CD4-positive, CD25-positive, alpha-beta regulatory T cell (primary cell): ENCODE data around the gene TMEM59. TPM values are rescaled to one million over a fixed set of nuclear protein-coding genes. Genes with fewer than 3 reads are reported as not detected.
"Not testable (repeated sequence)": the region's sequence is repeated elsewhere in the genome, so short reads cannot be mapped to it uniquely, and the experiment has no call there.

Experiments
- ATAC-seq, 2 donors: fragments of 150-1000 bp; cut with Tn5 transposase; one replicate each; pipeline ENCODE4 v1.10.0; 2021; ENCODE audit warnings: low read depth in 2 of 2, moderate number of reproducible peaks in 2 of 2, moderate library complexity in 1 of 2
- DNase-seq, 3 donors: peaks; one replicate each; pipeline versions ENCODE4 v3.0.0 to v3.0.0-alpha.2; 2012 to 2022; ENCODE audit warnings: mixed read lengths in 1 of 3
- H3K27ac ChIP-seq: one replicate; pipeline ENCODE4 v1.7.0; 2013; ENCODE audit warnings: mild to moderate bottlenecking, low read length; ENCODE audit not compliant: insufficient read depth, poor library complexity, severe bottlenecking
- H3K27me3 ChIP-seq: one replicate; pipeline ENCODE4 v1.7.0; 2013; ENCODE audit warnings: low read length; ENCODE audit not compliant: control insufficient read depth, insufficient read depth
- H3K36me3 ChIP-seq: one replicate; pipeline ENCODE4 v1.7.0; 2013; ENCODE audit warnings: mild to moderate bottlenecking, low read length, moderate library complexity; ENCODE audit not compliant: control insufficient read depth, insufficient read depth
- H3K4me1 ChIP-seq: 2 replicates; pipeline ENCODE4 v1.7.0; 2013; ENCODE audit warnings: mild to moderate bottlenecking, low read length; ENCODE audit not compliant: insufficient read depth, control insufficient read depth, poor library complexity, severe bottlenecking
- H3K4me3 ChIP-seq: one replicate; pipeline ENCODE4 v1.7.0; 2013; ENCODE audit warnings: low read depth, mild to moderate bottlenecking, low read length, moderate library complexity
- H3K9me3 ChIP-seq, 2 experiments: 1 replicate in 1 of 2; 2 replicates in 1 of 2; pipeline ENCODE4 v1.7.0; 2013; ENCODE audit warnings: low read length in 2 of 2, mild to moderate bottlenecking in 1 of 2, moderate library complexity in 1 of 2; ENCODE audit not compliant: control insufficient read depth in 2 of 2
- H3K27ac Mint-ChIP-seq, 3 donors: one replicate each; pipeline ENCODE4 v1.8.0; 2020 to 2022; ENCODE audit warnings: mild to moderate bottlenecking in 3 of 3, mixed read lengths in 3 of 3, moderate library complexity in 2 of 3
- H3K27me3 Mint-ChIP-seq: one replicate; pipeline ENCODE4 v1.8.0; 2022; ENCODE audit warnings: mild to moderate bottlenecking, mixed read lengths
- H3K36me3 Mint-ChIP-seq: one replicate; pipeline ENCODE4 v1.8.0; 2020; ENCODE audit warnings: mixed read lengths
- H3K4me1 Mint-ChIP-seq, 4 donors: one replicate each; pipeline ENCODE4 v1.8.0; 2020 to 2022; ENCODE audit warnings: mixed read lengths in 4 of 4, mild to moderate bottlenecking in 1 of 4
- H3K4me3 Mint-ChIP-seq, 4 donors: one replicate each; pipeline ENCODE4 v1.8.0; 2020 to 2022; ENCODE audit warnings: mild to moderate bottlenecking in 4 of 4, mixed read lengths in 4 of 4, moderate library complexity in 3 of 4
- H3K9me3 Mint-ChIP-seq, 7 donors: one replicate each; pipeline ENCODE4 v1.8.0; 2020 to 2022; ENCODE audit warnings: mixed read lengths in 7 of 7, mild to moderate bottlenecking in 3 of 7, moderate library complexity in 2 of 7
- polyA plus RNA-seq, 4 donors: library from polyadenylated mRNA; unstranded; fragments of 300-500 nt; fragmentation: Illumina TruSeq; gene quantifications; one replicate each; pipeline ENCODE4 v1.2.3, GENCODE V29; 2021
- total RNA-seq: library from RNA; stranded (reverse); gene quantifications from one replicate; pipeline ENCODE4 v1.2.3, GENCODE V29; 2022

TMEM59 gene
- total and polyA plus RNA-seq, 5 donors from 2014 or later = 180 to 863 (median 680) TPM

DNA sequence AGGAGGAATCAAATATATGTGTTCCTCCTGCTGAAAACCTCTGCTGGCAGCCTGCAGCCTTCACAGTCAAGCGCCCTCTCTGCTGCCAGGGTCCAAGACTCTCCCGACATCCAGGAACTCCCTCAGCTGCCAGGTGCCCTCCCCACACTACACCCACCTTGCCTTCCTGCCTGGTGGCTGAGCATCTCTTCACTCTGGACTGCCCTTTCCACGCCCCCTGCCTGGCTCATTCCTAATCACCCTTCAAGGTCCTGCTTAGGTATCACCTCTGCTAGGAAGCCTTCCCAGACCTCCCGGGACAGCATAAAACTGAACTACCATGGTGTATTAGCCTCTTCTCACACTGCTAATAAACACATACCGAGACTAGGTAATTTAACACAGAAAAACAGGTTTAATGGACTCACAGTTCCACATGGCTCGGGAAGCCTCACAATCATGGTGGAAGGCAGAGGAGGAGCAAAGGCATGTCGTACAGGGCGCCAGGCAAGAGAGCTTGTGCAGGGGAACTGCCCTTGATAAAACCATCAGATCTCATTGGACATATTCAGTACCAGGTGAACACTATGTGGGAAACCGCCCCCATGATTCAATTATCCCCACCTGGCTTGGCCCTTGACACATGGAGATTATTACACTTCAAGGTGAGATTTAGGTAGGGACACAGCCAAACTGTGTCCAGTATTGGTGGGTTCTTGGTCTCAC lies 50.3 kb downstream of the TMEM59 start:
- no peaks in the 10 kb centered on the region for H3K27me3 ChIP-seq
- no peak overlapping the region for H3K4me3 ChIP-seq
- Mint-ChIP-seq H3K4me3 (no peak overlapping the region), H3K27ac (peak overlapping the region in 2 of 3 donors; percentile 20 to 62), H3K4me1 (no peaks in the 10 kb centered on the region), H3K36me3 (no peaks in the 10 kb centered on the region), H3K9me3 (peaks cover 0 to 2% (median 0%) of the 10 kb centered on the region in 7 donors), H3K27me3 (no peaks in the 10 kb centered on the region)
- DNase-seq (no peak), ATAC-seq (no peak)
- no peaks in the 10 kb centered on the region for H3K4me1 ChIP-seq
- no peaks in the 10 kb centered on the region for H3K9me3 ChIP-seq
- no peak overlapping the region for H3K27ac ChIP-seq
- H3K36me3 ChIP-seq = no peaks in the 10 kb centered on the region

DNA sequence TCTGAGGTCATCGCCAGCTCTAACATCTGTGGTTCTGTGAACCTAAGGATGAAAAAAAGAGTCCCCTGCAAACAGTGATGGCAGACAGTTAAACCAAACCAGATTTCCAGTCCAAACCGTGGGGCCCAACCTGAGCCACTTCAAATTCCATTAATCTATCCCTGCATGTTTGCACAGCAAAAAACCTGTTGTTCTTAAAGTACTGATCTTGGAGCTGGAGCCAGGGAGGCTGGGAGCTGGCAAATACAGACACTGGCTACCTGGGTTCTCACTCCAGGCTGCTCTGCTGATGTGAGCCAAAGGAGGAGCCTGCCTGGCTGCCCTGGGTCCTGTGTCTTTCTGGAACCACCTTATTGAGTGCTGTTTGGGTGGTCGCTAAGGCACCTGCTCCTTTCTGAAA lies 51.4 kb downstream of the TMEM59 start:
- Histone ChIP-seq H3K27ac (no peak overlapping the region), H3K36me3 (no peaks in the 10 kb centered on the region), H3K4me3 (no peak overlapping the region), H3K9me3 (no peaks in the 10 kb centered on the region), H3K4me1 (no peaks in the 10 kb centered on the region), H3K27me3 (no peaks in the 10 kb centered on the region)
- Mint-ChIP-seq H3K36me3 (no peaks in the 10 kb centered on the region), H3K4me3 (no peak overlapping the region), H3K27ac (no peak overlapping the region), H3K4me1 (no peaks in the 10 kb centered on the region), H3K9me3 (peaks cover 0 to 2% (median 0%) of the 10 kb centered on the region in 7 donors), H3K27me3 (no peaks in the 10 kb centered on the region)
- no peak for ATAC-seq
- no peak for DNase-seq

DNA sequence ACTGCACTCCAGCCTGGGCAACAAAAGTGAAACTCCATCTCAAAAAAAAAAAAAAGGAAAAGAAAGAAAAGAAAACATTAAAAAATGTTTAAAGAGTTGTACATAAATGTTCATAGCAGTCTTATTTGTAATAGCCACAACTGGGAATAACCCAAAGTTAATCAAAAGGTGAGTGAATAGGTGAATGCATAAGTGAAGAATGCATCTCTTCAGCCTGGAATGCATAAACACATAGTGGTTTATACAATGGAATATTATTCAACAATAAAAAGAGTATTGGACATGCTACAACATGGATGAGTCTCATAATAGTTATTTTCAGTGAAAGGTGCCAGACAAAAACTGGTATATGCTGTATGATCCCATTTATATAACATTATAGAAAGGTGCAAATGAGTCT lies 53.1 kb downstream of the TMEM59 start:
- Histone ChIP-seq H3K36me3 (no peaks in the 10 kb centered on the region), H3K4me1 (no peaks in the 10 kb centered on the region), H3K27me3 (no peaks in the 10 kb centered on the region), H3K27ac (no peak overlapping the region), H3K9me3 (no peaks in the 10 kb centered on the region), H3K4me3 (no peak overlapping the region)
- no peaks in the 10 kb centered on the region for H3K4me1 Mint-ChIP-seq
- no peak overlapping the region for H3K27ac Mint-ChIP-seq
- H3K4me3 Mint-ChIP-seq = no peak overlapping the region
- DNase-seq = no peak
- no peaks in the 10 kb centered on the region for H3K36me3 Mint-ChIP-seq
- H3K27me3 Mint-ChIP-seq = no peaks in the 10 kb centered on the region
- no peak for ATAC-seq
- peaks cover 0 to 2% (median 0%) of the 10 kb centered on the region in 7 donors for H3K9me3 Mint-ChIP-seq

DNA sequence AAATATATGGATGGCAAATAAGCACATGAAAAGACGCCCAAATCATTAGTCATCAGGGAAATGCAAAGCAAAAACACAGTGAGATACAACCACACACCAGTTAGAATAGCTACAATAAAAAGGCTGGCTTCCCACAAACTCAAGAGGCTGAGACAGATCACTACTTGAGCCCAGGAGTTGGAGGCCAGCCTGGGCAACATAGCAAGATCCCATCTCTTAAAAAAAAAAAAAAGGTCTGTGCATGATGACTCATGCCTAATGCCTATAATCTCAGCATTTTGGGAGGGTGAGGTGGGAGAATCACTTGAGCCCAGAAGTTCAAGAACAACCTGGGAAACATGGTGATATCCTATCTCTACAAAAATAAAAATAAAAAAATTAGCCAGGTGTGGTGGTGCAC lies 54.8 kb downstream of the TMEM59 start:
- no peak for ATAC-seq
- Histone ChIP-seq H3K4me3 (no peak overlapping the region), H3K27me3 (no peaks in the 10 kb centered on the region), H3K9me3 (no peaks in the 10 kb centered on the region), H3K27ac (no peak overlapping the region), H3K4me1 (no peaks in the 10 kb centered on the region), H3K36me3 (no peaks in the 10 kb centered on the region)
- Mint-ChIP-seq H3K4me1 (no peaks in the 10 kb centered on the region), H3K4me3 (no peak overlapping the region), H3K27ac (no peak overlapping the region), H3K36me3 (no peaks in the 10 kb centered on the region), H3K27me3 (no peaks in the 10 kb centered on the region), H3K9me3 (peaks cover 0 to 2% (median 0%) of the 10 kb centered on the region in 7 donors)
- no peak for DNase-seq

DNA sequence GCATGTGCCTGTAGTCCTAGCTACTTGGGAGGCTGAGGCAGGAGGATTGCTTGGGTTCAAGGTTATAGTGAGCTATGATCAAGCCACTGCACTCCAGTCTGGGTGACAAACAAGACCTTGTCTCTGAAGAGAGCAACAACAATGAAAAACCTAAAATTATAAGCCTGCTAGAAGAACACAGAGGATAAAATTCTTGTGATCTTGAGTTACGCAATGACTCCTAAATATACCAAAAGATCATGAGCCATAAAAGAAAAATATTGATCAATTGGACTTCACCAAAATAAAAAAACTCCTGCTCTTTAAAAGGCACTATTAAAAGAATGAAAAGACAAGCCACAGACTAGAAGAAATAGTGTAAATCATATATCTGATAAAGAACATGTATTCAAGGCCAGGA lies 57.3 kb downstream of the TMEM59 start:
- Histone ChIP-seq H3K36me3 (no peaks in the 10 kb centered on the region), H3K4me1 (no peaks in the 10 kb centered on the region), H3K27ac (no peak overlapping the region), H3K9me3 (no peaks in the 10 kb centered on the region), H3K27me3 (no peaks in the 10 kb centered on the region), H3K4me3 (no peak overlapping the region)
- no peak overlapping the region for H3K27ac Mint-ChIP-seq
- H3K4me3 Mint-ChIP-seq = no peak overlapping the region
- no peak for ATAC-seq
- H3K27me3 Mint-ChIP-seq = no peaks in the 10 kb centered on the region
- H3K36me3 Mint-ChIP-seq = no peaks in the 10 kb centered on the region
- no peak for DNase-seq
- no peaks in the 10 kb centered on the region for H3K4me1 Mint-ChIP-seq
- H3K9me3 Mint-ChIP-seq = peaks cover 0 to 2% (median 0%) of the 10 kb centered on the region in 7 donors

DNA sequence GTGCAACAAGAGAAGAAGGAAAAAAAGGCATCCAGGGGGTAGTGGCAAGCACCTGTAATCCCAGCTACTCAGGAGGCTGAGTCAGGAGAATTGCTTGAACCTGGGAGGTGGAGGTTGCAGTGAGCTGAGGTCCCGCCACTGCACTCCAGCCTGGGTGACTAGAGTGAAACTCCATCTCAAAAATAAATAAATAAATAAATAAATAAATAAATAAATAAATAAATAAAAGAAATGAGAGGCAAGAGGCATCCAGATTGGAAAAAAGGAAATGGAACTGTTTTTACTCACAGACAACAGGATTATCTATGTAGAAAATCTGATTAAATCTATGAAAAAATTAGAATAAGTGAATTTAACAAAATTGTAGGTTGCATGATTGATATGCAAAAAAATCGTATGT lies 58.5 kb downstream of the TMEM59 start:
- H3K4me1 ChIP-seq, H3K9me3 ChIP-seq, H3K4me3 Mint-ChIP-seq, H3K27ac Mint-ChIP-seq, H3K36me3 Mint-ChIP-seq, H3K4me1 Mint-ChIP-seq, DNase-seq, H3K4me3 ChIP-seq, H3K27me3 Mint-ChIP-seq, H3K27me3 ChIP-seq, H3K36me3 ChIP-seq, H3K27ac ChIP-seq, ATAC-seq, H3K9me3 Mint-ChIP-seq: not testable (repeated sequence)

DNA sequence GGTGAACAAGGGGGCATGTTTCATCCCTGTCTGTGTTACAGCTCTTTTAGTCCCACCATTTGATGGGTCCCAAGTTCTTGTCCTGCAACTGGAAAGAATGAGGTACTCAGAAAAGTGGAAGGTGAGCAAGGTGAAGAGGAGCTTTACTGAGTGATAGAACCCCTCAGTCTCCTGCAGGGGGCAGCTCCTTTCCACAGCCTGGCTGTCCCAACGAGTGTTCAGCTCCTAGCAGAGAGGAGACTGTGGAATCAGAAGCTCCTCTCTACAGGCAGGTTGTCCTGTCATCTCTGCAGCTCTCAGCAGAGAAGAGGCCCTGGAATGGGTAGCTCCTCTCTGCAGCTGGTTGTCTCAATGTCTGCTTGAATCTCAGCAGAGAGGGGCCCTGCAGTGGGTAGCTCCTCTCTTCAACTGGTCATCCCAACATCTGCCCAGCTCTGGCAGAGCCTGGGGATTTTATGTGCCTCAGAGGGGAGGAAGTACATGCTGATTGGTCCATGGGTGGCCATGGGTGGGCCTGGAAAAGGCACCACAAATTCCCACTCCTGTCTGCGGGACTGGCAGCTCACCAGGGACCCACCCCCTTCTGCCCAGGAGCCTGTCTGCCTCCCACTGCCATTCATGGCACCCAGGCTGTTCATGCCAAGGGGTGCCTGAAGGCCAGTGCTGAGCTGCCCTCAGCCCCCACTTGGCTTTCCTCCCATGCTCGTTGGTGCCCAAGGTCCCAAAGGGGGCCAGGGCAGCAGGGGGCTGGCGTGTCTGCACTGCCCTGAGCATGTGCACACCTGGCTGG lies 60.7 kb downstream of the TMEM59 start:
- Histone ChIP-seq H3K4me3 (no peak overlapping the region), H3K27ac (no peak overlapping the region), H3K36me3 (no peaks in the 10 kb centered on the region), H3K9me3 (no peaks in the 10 kb centered on the region), H3K4me1 (no peaks in the 10 kb centered on the region), H3K27me3 (no peaks in the 10 kb centered on the region)
- DNase-seq (peak in 1 of 3 donors; percentile 11), ATAC-seq (no peak)
- Mint-ChIP-seq H3K27ac (no peak overlapping the region), H3K36me3 (no peaks in the 10 kb centered on the region), H3K4me1 (peaks cover 0 to under 1% (median 0%) of the 10 kb centered on the region in 4 donors), H3K4me3 (no peak overlapping the region), H3K9me3 (peaks cover 0 to 2% (median 0%) of the 10 kb centered on the region in 7 donors), H3K27me3 (peaks cover 7% of the 10 kb centered on the region)
